Measurements from ENCODE around the gene CIAO3. TPM values are rescaled to one million over a fixed set of nuclear protein-coding genes. Genes with fewer than 3 reads are reported as not detected.
"Not testable (repeated sequence)": the region's sequence is repeated elsewhere in the genome, so short reads cannot be mapped to it uniquely, and the experiment has no call there.

CIAO3 gene
- total RNA-seq, 1 donor from 2014 or later, result 23.2 TPM

DNA sequence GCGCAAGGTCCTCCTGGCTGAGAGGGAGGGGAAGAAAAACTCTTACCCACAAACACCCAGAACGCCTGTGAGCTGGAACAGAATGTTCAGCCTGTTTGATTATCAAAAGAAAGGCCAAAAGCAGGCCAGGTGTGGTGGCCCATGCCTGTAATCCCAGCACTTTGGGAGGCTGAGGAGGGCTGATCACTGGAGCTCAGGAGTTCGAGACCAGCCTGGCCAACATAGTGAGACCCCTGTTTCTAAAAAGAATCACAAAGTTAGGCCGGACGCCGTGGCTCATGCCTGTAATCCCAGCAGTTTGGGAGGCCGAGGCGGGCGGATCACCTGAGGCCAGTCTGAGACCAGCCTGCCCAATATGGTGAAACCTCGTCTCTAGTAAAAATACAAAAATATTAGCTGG lies 35.5 kb upstream of the CIAO3 start:
- not testable (repeated sequence) for DNase-seq (ENCODE audit: low read depth in 2 of 2)

DNA sequence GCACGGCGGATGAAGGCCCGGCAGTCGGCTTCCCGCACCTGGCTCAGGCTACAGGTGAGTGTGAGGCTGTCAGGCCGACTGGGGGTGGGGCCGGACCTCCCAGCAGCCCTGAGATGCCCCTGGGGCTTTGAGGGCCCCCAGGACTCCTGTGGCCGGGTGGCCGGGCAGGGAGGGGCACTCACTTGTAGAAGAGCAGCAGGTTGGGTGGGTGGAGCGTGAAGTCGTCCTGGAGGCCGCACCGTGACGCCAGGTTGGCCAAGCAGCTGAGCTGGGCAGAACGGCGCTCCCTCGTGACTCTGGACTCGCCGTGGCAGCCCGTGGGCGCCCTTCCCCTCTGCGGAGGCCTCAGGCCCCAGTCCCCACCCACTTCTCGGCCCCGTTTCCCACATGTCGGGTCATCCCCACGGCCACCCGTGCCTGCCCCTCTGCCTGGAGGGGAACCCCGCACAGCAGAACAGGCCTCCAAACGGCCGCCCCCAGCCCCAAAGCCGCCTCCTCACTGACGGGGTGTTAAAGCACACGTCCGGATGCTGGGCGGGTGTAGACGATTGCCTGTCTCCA lies 34.5 kb upstream of the CIAO3 start:
- DNase-seq (ENCODE audit: low read depth in 2 of 2), result no peak

DNA sequence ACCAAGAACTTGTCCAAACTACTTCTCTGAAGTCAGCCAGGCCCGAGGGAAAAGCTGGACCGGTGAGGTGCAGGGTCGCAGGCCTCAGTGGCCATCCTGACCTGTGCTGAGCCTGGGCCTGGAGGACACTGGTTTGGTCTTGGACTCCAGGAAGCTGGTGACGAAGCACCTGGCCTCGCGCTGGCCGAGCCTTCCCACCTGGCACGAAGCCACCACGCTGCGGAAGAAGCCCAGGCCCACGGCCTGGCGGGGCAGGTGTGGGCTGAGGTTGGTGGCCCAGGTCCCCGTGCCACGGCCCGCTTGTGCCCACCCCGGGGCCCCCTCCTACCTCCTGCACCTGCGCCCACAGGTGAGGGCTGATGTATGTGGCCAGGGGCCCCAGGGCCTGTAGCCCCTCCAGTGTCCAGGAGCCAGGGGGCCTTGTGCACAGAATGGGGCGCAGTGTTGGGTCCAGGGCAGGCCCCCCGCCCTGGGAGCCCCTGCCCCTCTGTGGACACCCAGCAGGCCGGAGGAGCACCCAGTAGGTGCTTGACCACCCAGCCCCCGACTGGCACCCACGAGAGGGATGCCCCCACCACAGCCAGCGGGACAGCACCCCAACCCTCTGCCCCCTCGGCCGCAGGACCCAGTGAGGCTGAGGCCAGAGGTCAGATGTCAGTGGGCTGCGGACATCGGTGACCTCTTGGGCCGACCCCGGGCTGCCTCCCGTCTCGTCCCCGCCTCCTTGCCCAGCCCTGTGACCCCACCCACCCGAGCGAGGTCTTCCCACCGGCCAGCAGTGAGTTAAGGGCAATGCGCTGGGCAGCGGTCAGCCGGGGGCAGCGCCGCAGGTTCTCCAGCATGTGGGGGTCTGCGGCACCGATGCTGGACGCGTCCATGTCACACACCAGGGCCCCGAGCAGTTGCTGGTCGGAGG lies 33.5 kb upstream of the CIAO3 start:
- DNase-seq (ENCODE audit: low read depth in 2 of 2), result no peak

DNA sequence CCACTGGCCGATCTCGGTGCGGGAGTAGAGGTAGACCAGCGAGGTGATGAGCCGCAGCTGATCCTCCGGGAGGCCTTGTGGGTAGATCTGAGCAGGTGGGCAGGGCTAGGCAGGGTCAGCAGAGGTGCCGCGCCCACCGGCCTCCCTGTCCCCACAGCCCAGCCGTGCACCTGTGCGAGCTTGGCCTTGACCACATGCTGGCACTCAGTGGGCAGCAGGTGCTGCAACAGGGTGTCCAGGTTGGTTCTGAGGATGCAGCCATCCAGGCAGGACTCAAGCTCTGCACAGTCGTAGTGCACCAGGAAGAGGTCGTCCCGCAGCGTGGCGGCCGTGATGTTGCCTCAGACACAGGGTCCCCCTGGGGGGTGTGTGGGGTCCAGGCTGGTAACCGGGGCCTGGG lies 32.2 kb upstream of the CIAO3 start:
- no peak for DNase-seq (ENCODE audit: low read depth in 2 of 2)

DNA sequence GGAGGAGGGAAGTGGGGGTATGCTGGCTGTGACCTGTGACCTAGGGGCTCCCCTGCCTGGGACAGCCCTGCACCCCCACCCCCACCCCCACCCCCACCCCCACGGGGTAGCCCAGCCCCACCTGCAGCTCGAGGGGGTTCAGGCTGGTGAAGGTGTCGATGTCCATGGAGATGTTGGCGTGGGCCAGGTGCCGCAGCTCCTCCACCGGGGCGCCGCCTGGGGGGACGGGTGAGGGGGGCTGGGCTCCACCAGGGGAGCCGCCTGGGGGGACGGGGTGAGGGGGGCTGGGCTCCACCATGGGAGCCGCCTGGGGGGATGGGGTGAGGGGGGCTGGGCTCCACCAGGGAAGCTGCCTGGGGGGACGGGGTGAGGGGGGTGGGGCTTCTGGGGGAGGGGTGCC lies 29.6 kb upstream of the CIAO3 start:
- DNase-seq (ENCODE audit: low read depth in 2 of 2), result no peak

DNA sequence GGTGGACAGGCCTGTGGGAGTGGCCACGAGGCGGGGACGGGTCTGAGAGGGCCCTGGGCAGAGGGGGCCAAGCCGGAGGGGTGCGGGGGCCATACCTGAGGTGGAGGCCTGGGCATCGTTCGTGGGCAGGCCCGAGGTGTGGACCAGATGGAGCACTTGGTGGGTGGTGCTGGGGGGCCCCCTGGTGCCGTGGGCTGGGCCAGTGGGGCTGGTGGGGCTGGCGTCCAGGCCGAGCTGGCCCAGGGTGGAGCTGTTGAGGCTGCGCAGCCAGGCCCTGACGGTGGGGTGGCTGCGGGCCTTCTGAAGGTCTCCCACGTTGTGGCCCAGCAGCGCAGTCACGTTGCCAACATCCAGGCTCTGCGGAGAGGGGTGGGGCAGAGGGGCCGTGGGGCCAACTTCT lies 29.1 kb upstream of the CIAO3 start:
- DNase-seq (ENCODE audit: low read depth in 2 of 2), result no peak

DNA sequence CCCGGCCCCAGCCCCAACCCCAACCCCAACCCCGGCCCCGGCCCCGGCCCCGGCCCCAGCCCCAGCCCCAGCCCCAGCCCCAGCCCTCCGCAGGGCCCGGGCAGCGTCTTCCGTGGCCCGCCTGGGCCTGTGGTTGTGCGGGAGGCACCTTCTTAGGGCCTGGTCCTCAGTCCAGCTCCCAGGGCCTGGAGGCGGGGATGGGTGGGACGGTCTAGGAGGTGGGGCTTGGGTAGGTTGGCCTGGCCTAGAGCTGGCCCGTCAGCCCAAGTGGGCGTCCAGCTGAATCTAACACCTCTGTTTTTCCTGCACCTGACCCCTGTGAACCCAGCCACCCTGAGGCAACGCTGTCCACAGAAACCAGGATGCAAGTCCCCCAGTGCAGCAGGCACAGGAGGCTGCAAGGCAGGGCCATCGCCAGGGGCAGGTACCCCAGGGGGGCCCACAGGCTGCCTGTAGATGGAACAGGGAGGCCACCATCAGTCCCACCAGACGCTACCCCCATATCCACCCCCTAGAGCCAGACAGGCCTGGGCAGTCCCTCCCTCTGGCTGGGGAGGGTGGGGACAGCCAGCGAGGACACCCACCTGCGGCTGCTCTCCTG lies 28.5 kb upstream of the CIAO3 start:
- DNase-seq (ENCODE audit: low read depth in 2 of 2), result no peak

DNA sequence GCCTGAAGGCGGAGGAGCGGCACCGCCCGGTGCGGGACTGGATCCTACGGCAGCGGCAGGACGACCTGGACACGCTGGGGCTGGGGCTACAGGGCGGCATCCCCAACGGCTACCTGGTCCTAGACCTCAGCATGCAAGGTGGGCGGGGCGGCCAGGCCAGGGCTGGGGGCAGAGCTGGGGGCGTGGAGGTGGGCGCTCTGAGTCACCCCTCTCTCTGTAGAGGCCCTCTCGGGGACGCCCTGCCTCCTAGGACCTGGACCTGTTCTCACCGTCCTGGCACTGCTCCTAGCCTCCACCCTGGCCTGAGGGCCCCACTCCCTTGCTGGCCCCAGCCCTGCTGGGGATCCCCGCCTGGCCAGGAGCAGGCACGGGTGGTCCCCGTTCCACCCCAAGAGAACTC lies 27.6 kb upstream of the CIAO3 start:
- no peak for DNase-seq (ENCODE audit: low read depth in 2 of 2)

DNA sequence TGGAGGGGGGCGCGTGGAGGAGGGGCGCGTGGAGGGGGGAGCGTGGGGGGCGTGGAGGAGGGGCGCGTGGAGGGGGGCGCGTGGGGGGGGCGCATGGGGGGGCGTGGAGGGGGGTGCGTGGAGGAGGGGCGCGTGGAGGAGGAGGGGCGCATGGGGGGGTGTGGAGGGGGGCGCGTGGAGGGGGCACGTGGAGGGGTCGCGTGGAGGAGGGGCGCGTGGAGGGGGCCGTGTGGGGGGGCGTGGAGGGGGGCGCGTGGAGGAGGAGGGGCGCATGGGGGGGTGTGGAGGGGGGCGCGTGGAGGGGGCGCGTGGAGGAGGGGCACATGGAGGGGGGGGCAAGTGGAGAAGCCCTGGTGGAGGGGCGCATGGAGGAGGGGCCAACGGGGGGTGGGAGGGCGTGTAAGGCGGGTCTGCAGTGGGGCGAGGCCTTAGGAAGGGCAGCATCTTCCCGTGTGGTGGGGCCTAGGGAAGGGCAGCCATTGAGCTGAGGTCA lies 27.0 kb upstream of the CIAO3 start:
- no peak for DNase-seq (ENCODE audit: low read depth in 2 of 2)

DNA sequence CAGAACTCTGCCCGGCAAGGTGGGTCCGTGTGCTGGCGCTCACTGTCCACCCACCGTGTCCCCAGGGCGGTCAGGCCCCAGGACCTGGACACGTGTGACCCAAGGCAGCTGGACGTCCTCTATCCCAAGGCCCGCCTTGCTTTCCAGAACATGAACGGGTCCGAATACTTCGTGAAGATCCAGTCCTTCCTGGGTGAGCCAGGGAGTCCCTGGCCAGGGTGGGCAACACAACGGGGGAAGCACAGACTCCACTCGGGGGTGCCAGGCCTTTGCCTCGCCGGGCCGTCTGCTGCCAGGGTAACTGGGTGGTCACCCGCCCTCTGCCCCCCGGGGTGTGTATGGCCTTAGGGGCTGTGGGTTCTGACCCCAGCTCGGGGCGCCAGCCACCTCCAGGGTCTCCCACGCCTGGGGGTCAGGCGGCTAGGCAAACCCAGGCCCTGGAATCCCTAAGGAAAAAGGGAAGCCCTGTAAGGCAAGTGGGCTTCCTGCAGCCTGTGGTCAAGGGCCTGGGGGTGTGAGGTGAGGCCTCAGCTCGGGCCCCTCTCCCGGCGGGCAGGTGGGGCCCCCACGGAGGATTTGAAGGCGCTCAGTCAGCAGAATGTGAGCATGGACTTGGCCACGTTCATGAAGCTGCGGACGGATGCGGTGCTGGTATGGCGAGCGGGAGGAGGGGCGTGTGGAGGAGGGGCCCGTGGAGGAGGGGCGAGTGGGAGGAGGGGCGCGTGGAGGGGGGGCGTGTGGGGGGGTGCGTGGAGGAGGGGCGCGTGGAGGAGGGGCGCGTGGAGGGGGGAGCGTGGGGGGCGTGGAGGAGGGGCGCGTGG lies 26.2 kb upstream of the CIAO3 start:
- DNase-seq (ENCODE audit: low read depth in 2 of 2), result no peak

DNA sequence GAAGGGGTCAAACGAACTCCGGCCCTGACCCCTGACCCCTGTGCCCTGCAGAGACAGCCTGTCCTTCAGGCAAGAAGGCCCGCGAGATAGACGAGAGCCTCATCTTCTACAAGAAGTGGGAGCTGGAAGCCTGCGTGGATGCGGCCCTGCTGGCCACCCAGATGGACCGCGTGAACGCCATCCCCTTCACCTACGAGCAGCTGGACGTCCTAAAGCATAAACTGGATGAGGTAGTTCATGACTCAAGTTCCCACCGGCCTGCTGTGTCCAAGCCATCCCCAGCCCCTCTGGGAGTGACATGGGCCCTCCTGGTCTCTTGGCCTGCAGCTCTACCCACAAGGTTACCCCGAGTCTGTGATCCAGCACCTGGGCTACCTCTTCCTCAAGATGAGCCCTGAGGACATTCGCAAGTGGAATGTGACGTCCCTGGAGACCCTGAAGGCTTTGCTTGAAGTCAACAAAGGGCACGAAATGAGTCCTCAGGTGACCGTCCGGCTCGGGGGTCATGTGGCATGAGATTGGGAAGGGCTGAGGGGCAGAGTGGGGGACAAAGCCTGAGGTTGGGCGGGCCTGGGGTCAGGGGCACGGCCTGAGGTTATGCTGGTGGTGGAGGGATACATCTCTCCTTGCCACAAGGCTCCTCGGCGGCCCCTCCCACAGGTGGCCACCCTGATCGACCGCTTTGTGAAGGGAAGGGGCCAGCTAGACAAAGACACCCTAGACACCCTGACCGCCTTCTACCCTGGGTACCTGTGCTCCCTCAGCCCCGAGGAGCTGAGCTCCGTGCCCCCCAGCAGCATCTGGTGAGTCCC lies 25.4 kb upstream of the CIAO3 start:
- DNase-seq (ENCODE audit: low read depth in 2 of 2), result no peak

DNA sequence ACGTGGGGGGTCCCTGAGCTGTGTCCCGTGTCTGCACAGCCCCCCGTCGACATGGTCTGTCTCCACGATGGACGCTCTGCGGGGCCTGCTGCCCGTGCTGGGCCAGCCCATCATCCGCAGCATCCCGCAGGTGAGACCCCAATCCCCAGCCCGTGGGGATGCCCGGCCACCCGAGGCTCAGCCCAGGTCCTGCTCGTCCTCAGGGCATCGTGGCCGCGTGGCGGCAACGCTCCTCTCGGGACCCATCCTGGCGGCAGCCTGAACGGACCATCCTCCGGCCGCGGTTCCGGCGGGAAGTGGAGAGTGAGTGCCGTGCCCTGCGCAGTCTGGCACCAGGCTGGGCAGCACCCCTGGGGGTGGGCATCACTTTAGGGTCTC lies 24.7 kb upstream of the CIAO3 start:
- DNase-seq (ENCODE audit: low read depth in 2 of 2), result no peak

DNA sequence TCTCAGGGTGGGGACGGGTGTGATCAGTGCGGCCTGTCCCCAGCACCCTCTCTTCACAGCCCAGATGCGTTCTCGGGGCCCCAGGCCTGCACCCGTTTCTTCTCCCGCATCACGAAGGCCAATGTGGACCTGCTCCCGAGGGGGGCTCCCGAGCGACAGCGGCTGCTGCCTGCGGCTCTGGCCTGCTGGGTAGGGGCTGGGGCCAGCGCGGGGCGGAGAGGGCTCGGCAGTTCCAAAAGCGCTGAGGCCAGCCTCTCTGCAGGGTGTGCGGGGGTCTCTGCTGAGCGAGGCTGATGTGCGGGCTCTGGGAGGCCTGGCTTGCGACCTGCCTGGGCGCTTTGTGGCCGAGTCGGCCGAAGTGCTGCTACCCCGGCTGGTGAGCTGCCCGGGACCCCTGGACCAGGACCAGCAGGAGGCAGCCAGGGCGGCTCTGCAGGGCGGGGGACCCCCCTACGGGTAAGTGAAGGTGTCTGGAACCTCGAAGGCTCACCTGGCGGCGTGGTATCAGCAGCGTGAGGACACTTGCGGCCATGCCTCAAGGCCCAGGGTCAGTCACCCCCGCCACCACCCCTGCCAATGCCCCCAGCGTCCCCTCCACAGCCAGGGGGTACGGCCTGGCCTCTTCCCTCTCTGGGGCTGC lies 24.2 kb upstream of the CIAO3 start:
- DNase-seq (ENCODE audit: low read depth in 2 of 2), result no peak

DNA sequence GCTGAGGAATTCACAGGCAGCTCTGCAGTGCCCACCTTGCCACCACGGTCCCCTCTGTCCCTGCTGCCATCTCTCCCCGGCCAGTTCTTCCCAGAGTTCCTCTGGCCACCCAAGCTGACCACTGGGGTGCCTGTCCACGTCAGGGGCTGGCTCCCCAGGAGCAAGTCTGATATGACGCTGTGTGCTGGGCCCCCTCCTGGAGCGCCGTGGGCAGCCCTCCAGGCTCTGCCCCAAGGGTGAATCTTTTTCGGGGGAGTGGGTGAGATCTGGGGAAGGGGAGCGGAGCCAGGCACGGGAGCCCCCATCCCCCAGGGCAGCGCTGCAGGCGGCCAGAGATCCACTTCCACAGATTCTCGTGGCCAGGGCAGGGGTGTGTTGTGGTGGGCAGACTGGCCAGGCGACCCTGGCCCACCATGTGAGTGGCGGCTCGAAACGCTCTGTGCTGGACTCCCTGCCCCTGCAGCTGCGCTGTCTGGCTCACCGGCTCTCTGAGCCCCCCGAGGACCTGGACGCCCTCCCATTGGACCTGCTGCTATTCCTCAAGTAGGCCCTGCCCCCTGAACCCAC lies 23.5 kb upstream of the CIAO3 start:
- no peak for DNase-seq (ENCODE audit: low read depth in 2 of 2)

DNA sequence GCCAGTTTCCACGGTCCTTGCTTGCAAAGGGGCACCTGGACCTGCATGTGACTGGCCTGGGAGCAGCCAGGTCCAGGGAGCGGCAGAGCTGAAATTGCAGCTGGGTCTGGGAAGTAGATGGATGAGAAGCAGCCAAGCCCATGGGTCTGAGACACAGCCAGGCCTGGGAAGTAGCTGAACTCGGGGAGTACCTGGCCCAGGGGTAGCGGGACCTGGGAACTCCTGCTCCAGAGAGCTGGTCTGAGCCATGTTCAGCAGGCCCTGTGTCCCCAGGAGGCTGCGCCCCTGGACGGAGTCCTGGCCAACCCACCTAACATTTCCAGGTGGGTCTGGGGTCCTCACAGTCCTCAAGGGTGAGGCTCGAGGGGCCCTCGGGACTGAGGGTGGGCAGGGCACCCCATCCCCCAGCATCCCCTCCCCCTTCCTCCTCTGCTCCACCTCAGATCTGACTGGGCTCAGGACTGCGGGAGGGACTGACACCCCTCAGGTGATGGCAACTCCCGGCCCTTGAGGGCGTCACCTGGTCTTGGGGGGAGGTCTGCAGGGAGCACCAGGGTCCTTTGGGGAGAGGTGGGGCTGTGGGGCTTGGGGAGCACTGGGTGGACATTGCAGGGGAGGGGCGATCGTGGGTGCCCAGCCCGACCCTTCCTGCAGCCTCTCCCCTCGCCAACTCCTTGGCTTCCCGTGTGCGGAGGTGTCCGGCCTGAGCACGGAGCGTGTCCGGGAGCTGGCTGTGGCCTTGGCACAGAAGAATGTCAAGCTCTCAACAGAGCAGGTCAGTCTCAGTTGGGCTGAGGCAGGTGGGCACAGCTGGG lies 22.8 kb upstream of the CIAO3 start:
- DNase-seq (ENCODE audit: low read depth in 2 of 2), result no peak

DNA sequence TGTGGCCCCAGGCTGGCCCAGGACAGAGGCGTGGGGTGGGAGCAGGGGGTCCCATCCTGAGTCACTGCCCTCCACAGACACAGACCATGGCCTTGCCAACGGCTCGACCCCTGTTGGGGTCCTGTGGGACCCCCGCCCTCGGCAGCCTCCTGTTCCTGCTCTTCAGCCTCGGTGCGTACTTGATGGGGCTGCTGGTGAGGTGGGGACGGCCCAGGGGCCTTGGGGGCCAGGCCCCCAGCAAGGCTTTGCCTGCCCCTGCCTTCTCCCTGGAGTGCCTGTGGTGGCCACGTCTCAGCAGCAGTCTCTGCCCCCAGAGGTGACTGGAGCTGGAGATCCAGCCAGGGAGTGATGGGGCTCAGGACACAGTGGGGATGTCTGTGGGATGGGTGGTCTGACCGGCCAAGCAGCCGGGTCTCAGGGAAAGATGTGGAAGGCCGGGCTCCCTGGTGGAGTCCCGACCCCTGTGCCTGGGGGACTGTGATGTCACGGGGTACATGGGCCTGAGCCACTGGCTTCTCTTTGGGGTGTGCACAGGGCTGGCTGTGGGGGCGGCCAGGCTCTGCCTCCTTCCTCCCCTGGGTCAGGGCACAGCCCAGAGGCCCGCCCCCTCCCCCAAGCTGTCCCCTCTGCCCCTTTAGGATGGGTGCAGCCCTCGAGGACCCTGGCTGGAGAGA lies 21.9 kb upstream of the CIAO3 start:
- no peak for DNase-seq (ENCODE audit: low read depth in 2 of 2)

DNA sequence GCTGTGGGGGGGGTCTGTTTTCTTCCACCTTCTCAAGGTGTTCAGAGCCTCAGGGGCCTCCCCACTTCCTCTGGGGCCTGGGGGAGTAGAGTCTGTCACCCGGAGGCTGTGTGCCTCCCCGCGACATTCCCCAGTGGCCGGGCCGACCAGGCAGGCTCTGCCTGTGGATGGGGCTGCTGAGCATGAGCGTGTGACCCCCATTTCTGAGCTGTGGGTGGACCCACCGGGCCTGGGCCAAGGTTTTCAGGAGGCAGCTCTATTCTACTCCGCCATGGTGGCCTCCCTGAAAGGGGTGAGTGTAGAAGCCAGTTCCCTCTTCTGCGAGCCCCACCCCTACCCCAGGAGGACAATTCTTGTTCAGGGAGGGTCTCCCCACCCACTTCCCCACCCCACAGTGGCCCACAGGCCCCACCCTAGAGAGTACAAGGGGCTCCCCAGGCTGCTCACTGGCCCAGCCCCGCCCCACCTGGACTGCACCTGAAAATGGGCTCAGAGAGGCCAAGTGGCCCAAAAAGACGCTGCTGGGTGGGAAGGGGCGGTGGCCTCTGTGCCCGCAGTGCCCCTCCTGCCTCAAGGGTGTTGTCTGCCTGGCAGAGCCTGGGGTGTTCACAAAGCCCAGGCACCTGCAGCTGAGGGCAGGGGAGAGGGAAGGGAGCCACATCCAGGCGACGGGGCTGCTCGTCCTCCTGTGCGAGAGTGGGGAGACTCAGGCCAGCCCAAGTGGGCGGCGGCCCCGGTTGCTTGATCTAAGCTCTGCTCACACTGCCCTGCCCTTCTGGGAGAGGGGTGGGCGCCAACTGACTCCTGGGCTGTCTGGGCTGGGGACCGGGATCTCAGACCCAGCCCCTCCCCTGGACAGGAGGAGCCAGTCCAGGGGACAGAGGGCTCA lies 21.1 kb upstream of the CIAO3 start:
- DNase-seq (ENCODE audit: low read depth in 2 of 2), result no peak
